ENCODE data around the gene TCP10L.

TCP10L gene

DNA sequence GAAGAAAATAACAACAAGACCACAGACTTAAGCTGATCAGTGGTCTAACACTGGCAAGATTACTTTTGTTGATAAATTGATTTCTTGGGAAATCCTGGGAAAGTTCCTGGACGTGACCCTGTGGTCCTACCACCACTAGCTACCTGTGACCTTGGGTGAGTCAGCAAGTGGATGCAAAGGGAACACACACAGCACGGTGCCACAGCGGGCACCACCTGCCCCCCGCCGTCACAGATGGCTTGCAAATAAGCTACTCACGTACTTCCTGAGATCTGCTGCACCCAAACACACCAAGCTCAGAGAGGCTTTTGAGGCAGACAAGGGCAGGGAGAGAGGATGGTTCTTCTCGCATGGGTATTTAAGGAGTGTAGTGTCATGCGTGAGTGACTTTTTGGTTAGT lies 14.2 kb upstream of the TCP10L start:
- H3K9me3 Mint-ChIP-seq, result no peaks in the 10 kb centered on the region
- H3K4me3 Mint-ChIP-seq, result no peak overlapping the region
- CTCF ChIA-PET, result interaction anchor here (1.4 to 5.8 kb wide), 4 partner anchors 9 to 203 kb away, joined by 4 to 95 read pairs (median 6); no protein-coding TSS in a partner anchor
- no peaks in the 10 kb centered on the region for H3K27me3 Mint-ChIP-seq
- no peak for DNase-seq
- H3K36me3 Mint-ChIP-seq, result peaks cover 20% of the 10 kb centered on the region
- peaks cover 10% of the 10 kb centered on the region for H3K4me1 Mint-ChIP-seq
- no peak overlapping the region for H3K27ac Mint-ChIP-seq

DNA sequence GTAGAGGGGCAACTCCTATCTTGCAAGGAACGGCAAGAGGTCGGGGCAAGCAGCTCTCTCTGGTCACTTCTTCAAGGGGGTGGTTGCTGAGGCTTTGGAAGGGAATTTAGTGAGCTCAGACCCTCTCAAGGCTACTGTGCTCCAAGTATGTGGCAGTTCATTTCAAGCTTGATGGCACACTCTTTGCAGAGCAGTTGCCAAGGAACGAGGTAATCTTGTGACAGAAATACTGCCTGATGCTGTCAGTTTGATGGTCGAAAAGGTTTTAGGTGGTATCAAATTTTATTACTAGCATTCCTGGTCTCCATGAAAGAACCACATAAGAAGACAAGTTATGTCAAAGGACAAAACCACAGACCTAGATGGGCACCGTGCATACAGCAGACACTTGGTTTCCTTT lies 13.8 kb upstream of the TCP10L start:
- Mint-ChIP-seq H3K4me1 (peaks cover 10% of the 10 kb centered on the region), H3K36me3 (peaks cover 16% of the 10 kb centered on the region), H3K9me3 (no peaks in the 10 kb centered on the region), H3K4me3 (no peak overlapping the region), H3K27ac (no peak overlapping the region), H3K27me3 (no peaks in the 10 kb centered on the region)
- CTCF ChIA-PET, result interaction anchor here (1.4 to 5.8 kb wide), 3 partner anchors 10 to 195 kb away, joined by 4 to 95 read pairs (median 7); no protein-coding TSS in a partner anchor
- no peak for DNase-seq

DNA sequence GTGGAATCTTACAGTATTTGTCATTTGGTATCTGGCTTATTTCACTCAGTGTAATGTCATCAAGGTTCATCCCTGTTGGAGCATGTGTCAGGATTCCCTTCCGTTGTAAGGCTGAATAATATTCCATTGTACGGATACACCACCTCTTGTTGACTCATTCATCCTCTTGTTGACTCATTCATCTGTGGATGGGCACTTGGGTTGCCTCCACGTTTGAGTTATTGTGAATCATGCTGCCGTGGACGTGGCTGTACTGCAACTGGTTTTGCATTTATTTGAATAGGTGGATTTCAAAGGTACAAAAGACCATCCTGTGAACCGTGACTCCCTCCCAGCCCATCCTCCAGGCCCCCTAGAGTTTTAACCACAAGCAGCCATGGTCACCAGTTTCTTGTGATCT lies 11.9 kb upstream of the TCP10L start:
- Mint-ChIP-seq H3K36me3 (peaks cover 6% of the 10 kb centered on the region), H3K27me3 (no peaks in the 10 kb centered on the region), H3K4me1 (peaks cover 10% of the 10 kb centered on the region), H3K9me3 (no peaks in the 10 kb centered on the region), H3K27ac (no peak overlapping the region), H3K4me3 (no peak overlapping the region)
- CTCF ChIA-PET, result interaction anchor here (1.3 to 5.8 kb wide), 2 partner anchors 13 to 193 kb away, joined by 3 to 95 read pairs; no protein-coding TSS in a partner anchor
- no peak for DNase-seq

DNA sequence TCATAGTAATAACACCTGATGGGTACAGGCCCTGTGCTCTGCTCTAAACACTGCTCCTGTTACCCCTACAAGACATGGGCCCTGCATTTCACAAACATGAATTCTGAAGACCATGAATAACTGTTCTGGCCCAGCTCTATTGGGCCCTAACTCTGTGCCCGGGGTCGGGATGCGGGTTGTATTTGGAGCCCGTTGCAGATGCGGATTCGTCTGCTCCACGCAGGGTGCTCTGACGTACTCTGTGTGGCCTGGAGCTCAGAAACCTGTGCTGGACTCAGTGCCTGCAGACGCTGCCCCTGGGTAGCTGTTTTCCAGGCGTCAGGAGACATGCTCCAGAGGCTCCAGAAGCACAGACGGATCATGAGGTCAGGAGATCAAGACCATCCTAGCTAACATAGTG lies 10.1 kb upstream of the TCP10L start:
- H3K36me3 Mint-ChIP-seq, result no peaks in the 10 kb centered on the region
- H3K9me3 Mint-ChIP-seq, result no peaks in the 10 kb centered on the region
- H3K4me3 Mint-ChIP-seq, result no peak overlapping the region
- H3K27ac Mint-ChIP-seq, result no peak overlapping the region
- H3K27me3 Mint-ChIP-seq, result no peaks in the 10 kb centered on the region
- CTCF ChIA-PET, result interaction anchor here (1.0 kb wide), 1 partner anchor 26 kb away, joined by 3 read pairs; no protein-coding TSS in a partner anchor
- peaks cover 10% of the 10 kb centered on the region for H3K4me1 Mint-ChIP-seq
- DNase-seq, result no peak

DNA sequence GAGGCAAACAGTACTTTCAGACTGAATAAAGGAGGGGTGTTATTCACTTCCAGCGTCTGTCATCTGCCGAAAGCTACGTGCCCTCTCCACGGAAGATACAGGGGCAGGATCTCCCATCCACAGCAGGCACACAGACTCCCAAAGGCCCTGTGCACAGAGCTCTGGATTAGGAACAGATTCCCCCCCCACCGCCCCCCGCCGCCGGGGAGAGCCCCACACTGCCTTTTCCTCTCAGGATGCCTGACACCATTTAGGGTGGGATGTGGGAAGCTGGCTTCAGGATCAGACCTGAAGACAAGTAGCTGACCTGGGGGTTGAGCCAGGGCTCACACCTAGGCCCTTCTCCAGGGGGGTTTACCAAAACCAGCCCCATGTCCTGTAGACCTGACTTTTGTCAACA lies 8.4 kb upstream of the TCP10L start:
- peaks cover 10% of the 10 kb centered on the region for H3K4me1 Mint-ChIP-seq
- H3K36me3 Mint-ChIP-seq, result no peaks in the 10 kb centered on the region
- no peak overlapping the region for H3K27ac Mint-ChIP-seq
- DNase-seq, result no peak
- no peaks in the 10 kb centered on the region for H3K9me3 Mint-ChIP-seq
- CTCF ChIA-PET, result interaction anchor here (1.3 to 2.3 kb wide), 2 partner anchors 190 to 192 kb away, joined by 3 to 7 read pairs; no protein-coding TSS in a partner anchor
- no peaks in the 10 kb centered on the region for H3K27me3 Mint-ChIP-seq
- no peak overlapping the region for H3K4me3 Mint-ChIP-seq

DNA sequence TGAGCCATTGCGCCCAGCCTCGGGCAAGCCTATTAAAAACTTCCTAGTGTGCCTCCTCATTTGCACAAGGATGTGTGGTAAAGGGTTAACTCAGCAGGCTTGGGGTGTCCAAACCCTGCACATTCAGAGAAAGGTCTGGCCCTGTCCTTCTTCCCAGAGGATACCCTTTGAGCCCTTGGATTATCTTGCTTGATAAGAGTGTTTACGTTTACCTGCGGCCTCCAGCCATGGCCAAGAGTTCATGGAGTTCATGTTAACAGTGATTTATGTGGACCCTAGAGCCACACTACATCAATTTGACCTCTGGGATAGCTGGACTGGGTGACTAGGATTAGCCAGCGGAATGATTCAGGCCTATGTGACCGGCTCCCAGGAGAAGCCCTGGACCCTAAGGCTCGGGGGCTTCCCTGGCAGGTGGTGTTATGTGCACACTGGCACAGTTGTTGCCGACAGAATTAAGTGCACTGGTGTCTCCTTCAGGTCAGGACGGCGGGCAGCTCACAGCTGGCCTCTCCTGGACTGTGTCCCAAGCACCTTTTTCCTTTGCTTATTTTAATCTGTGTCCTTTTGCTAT lies 7.7 kb upstream of the TCP10L start:
- Mint-ChIP-seq H3K27ac (no peak overlapping the region), H3K4me3 (no peak overlapping the region), H3K36me3 (no peaks in the 10 kb centered on the region), H3K4me1 (peaks cover 10% of the 10 kb centered on the region), H3K9me3 (no peaks in the 10 kb centered on the region), H3K27me3 (no peaks in the 10 kb centered on the region)
- CTCF ChIA-PET, result interaction anchor here (1.3 to 2.3 kb wide), 2 partner anchors 189 to 191 kb away, joined by 3 to 7 read pairs; no protein-coding TSS in a partner anchor
- no peak for DNase-seq

GRCh38 chr21:32590130-32590529 lies 4.8 kb upstream of the TCP10L start:
- Mint-ChIP-seq H3K4me1 (no peaks in the 10 kb centered on the region), H3K27me3 (no peaks in the 10 kb centered on the region), H3K27ac (no peak overlapping the region), H3K36me3 (no peaks in the 10 kb centered on the region), H3K4me3 (no peak overlapping the region), H3K9me3 (no peaks in the 10 kb centered on the region)
- CTCF ChIA-PET, result no interaction called here
- no peak for DNase-seq

- Mint-ChIP-seq H3K36me3 (no peaks in the 10 kb centered on the region), H3K4me3 (no peak overlapping the region), H3K27me3 (no peaks in the 10 kb centered on the region), H3K4me1 (peaks cover 6% of the 10 kb centered on the region), H3K27ac (no peak overlapping the region), H3K9me3 (no peaks in the 10 kb centered on the region)
- no peak for DNase-seq
- CTCF ChIA-PET, result interaction anchor here (1.8 kb wide), 1 partner anchor 13 kb away, joined by 7 read pairs; no protein-coding TSS in a partner anchor
These were observed 2.3 kb upstream of the TCP10L start for GRCh38 chr21:32587651-32588050.

- H3K27me3 Mint-ChIP-seq, result no peaks in the 10 kb centered on the region
- CTCF ChIA-PET, result interaction anchor here (1.8 kb wide), 1 partner anchor 14 kb away, joined by 7 read pairs; no protein-coding TSS in a partner anchor
- H3K9me3 Mint-ChIP-seq, result no peaks in the 10 kb centered on the region
- DNase-seq, result no peak
- H3K27ac Mint-ChIP-seq, result no peak overlapping the region
- peaks cover 6% of the 10 kb centered on the region for H3K4me1 Mint-ChIP-seq
- H3K36me3 Mint-ChIP-seq, result no peaks in the 10 kb centered on the region
- no peak overlapping the region for H3K4me3 Mint-ChIP-seq
These were observed 1.8 kb upstream of the TCP10L start for GRCh38 chr21:32587120-32587519.

GRCh38 chr21:32585970-32586369 lies 647 bp upstream of the TCP10L start:
- H3K4me1 Mint-ChIP-seq, result peaks cover 6% of the 10 kb centered on the region
- no peak for DNase-seq
- no peak overlapping the region for H3K27ac Mint-ChIP-seq
- no peaks in the 10 kb centered on the region for H3K27me3 Mint-ChIP-seq
- CTCF ChIA-PET, result no interaction called here
- H3K36me3 Mint-ChIP-seq, result no peaks in the 10 kb centered on the region
- H3K4me3 Mint-ChIP-seq, result no peak overlapping the region
- no peaks in the 10 kb centered on the region for H3K9me3 Mint-ChIP-seq

- CTCF ChIA-PET, result no interaction called here
These were observed 851 bp downstream of the TCP10L start for GRCh38 chr21:32584472-32584871.

GRCh38 chr21:32581732-32582131 lies 3.6 kb downstream of the TCP10L start:
- Mint-ChIP-seq H3K4me3 (no peak overlapping the region), H3K27ac (no peak overlapping the region), H3K27me3 (no peaks in the 10 kb centered on the region), H3K9me3 (no peaks in the 10 kb centered on the region), H3K4me1 (peaks cover 6% of the 10 kb centered on the region), H3K36me3 (no peaks in the 10 kb centered on the region)
- CTCF ChIA-PET, result interaction anchor here (1.5 kb wide), 1 partner anchor 20 kb away, joined by 3 read pairs; no protein-coding TSS in a partner anchor
- no peak for DNase-seq

More at GRCh38 chr21:32584472-32584871, 851 bp downstream of the TCP10L start:
- Mint-ChIP-seq H3K36me3 (no peaks in the 10 kb centered on the region), H3K4me1 (peaks cover 6% of the 10 kb centered on the region), H3K27ac (no peak overlapping the region), H3K9me3 (no peaks in the 10 kb centered on the region), H3K4me3 (no peak overlapping the region), H3K27me3 (no peaks in the 10 kb centered on the region)
- DNase-seq, result no peak

GRCh38 chr21:32580949-32581348 lies 4.4 kb downstream of the TCP10L start:
- Mint-ChIP-seq H3K4me1 (peaks cover 6% of the 10 kb centered on the region), H3K9me3 (no peaks in the 10 kb centered on the region), H3K27me3 (no peaks in the 10 kb centered on the region), H3K4me3 (no peak overlapping the region), H3K36me3 (no peaks in the 10 kb centered on the region), H3K27ac (no peak overlapping the region)
- no peak for DNase-seq
- CTCF ChIA-PET, result interaction anchor here (1.5 kb wide), 1 partner anchor 20 kb away, joined by 3 read pairs; no protein-coding TSS in a partner anchor

DNA sequence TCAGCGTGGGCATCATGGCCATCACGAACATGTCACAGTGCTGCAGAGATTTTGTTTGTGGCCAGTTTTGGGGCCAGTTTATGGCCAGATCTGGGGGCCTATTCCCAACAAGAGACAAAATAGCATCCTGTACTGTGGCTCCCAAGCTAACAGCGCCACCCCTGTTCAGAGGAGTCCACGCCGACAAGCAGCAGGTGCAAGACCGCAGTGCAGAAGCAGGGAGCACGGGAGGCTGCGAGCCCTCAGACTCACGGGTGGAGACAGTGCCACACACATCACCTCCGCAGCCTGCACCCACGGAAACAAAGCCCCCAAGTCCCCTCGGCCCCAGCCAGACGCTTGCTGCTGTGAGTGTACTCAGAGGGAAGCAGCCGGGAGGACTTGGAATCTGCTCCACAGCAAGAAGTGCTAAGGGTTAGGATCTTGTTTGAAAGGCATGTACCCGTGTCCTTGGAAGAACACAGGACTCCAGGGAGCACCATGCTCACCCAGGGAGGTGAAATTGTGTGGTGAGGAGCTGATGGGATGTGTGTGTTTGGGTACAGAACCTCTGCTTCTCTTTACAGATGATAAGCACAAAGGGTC lies 7.1 kb downstream of the TCP10L start:
- no peaks in the 10 kb centered on the region for H3K4me1 Mint-ChIP-seq
- H3K36me3 Mint-ChIP-seq, result no peaks in the 10 kb centered on the region
- H3K4me3 Mint-ChIP-seq, result no peak overlapping the region
- peaks cover 9% of the 10 kb centered on the region for H3K27me3 Mint-ChIP-seq
- H3K9me3 Mint-ChIP-seq, result no peaks in the 10 kb centered on the region
- CTCF ChIA-PET, result interaction anchor here (1.3 to 1.4 kb wide), 2 partner anchors 174 to 176 kb away, joined by 3 to 4 read pairs; no protein-coding TSS in a partner anchor
- DNase-seq, result peak; percentile 39
- no peak overlapping the region for H3K27ac Mint-ChIP-seq

DNA sequence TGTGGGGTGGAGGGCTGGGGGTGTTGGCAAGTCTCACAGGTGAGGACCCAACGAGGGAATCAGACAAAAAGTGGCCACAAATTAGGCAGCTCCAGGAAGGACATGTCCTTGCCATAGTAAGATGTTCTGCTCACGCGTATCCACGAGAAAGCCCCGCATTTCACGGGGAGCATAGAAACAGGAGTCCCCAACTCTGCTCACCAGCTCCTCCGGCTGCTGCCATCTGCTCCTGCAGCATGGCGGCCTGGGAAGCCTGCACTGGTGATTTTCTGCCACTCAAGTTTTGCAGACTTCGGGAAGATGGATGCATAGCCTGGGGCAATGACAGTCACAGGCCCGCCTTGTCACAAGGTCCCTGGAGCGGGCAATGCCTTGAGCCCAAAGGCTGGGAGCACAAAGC lies 9.3 kb downstream of the TCP10L start:
- peaks cover 18% of the 10 kb centered on the region for H3K27me3 Mint-ChIP-seq

More for the DNA sequence above, 9.3 kb downstream of the TCP10L start:
- Mint-ChIP-seq H3K4me3 (no peak overlapping the region), H3K27ac (no peak overlapping the region), H3K36me3 (no peaks in the 10 kb centered on the region), H3K4me1 (no peaks in the 10 kb centered on the region), H3K9me3 (no peaks in the 10 kb centered on the region)
- CTCF ChIA-PET, result interaction anchor here (1.4 kb wide), 1 partner anchor 25 kb away, joined by 4 read pairs; no protein-coding TSS in a partner anchor
- no peak for DNase-seq

Data from activated naive CD4-positive, alpha-beta T cell treated with anti-CD3 and anti-CD28 coated beads, Interleukin-2, amount 10 ng/mL, durations not matched to agents 7 days and 5 days (primary cell).